ENCODE measurements around the gene TCTN3.
"Not testable (repeated sequence)": the region's sequence is repeated elsewhere in the genome, so short reads cannot be mapped to it uniquely, and the experiment has no call there.

Gene TCTN3

DNA sequence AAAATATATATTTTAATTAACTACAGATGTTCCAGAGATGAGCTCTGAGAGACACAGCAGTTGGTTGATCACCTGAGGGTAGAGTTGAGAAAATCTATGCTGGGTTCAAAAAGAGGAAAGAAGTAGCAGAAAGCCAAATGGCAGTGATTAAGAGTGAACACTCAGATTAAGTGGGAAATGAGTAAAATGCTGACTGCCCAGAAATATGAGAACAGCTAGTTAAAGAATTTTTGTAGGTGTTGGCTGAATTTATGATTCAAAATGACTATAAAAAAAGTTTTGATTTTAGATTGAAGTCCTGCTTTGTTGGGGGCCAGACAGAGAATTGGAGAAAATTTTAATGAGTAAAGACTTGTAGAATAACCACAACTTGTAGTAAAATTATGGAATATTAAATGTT is 9.8 kb downstream of the TCTN3 start:
- DNase-seq (ENCODE audit: extremely low read depth, low read depth), result no peak
- TF ChIP-seq, protein P1, sequence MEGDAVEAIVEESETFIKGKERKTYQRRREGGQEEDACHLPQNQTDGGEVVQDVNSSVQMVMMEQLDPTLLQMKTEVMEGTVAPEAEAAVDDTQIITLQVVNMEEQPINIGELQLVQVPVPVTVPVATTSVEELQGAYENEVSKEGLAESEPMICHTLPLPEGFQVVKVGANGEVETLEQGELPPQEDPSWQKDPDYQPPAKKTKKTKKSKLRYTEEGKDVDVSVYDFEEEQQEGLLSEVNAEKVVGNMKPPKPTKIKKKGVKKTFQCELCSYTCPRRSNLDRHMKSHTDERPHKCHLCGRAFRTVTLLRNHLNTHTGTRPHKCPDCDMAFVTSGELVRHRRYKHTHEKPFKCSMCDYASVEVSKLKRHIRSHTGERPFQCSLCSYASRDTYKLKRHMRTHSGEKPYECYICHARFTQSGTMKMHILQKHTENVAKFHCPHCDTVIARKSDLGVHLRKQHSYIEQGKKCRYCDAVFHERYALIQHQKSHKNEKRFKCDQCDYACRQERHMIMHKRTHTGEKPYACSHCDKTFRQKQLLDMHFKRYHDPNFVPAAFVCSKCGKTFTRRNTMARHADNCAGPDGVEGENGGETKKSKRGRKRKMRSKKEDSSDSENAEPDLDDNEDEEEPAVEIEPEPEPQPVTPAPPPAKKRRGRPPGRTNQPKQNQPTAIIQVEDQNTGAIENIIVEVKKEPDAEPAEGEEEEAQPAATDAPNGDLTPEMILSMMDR (IDR thresholded peaks at IDR 0.05; ENCODE audit: low read depth, low read length), result no peak

DNA sequence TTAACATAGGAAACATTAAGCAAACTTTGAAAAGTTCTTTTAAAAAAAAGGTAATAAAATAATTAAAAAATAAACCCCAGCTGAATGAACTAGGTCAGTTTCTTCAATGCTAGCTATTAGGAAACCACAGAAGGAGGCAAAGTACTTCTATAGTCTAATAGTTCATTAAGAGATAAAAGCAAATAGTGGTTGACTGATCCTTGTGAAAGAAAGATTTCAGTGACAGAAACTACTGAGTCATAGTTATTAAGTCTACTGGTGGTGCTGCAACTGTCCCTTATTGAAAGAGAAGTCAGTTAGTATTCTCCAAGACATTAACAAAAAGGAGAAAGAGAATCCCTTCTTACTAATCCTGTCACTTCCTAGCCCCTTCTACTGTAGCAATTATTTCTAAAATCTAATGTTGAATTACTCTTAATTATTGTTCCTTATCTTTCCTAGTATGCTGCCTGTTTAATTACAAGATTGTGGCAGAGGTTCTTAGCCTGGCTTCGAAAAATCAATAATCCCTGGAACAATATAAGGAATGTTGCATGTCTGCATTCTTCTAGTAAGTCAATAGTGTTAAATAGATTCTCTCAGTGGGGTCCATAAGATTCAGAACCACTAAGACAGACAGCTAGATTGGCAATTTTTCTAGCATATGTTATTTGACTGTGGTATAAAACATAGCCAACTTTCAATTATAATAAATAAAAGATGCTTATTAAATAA is 18.2 kb downstream of the TCTN3 start:
- DNase-seq (ENCODE audit: extremely low read depth, low read depth), result no peak
- TF ChIP-seq, protein P1 (IDR thresholded peaks at IDR 0.05; ENCODE audit: low read depth, low read length), result no peak

DNA sequence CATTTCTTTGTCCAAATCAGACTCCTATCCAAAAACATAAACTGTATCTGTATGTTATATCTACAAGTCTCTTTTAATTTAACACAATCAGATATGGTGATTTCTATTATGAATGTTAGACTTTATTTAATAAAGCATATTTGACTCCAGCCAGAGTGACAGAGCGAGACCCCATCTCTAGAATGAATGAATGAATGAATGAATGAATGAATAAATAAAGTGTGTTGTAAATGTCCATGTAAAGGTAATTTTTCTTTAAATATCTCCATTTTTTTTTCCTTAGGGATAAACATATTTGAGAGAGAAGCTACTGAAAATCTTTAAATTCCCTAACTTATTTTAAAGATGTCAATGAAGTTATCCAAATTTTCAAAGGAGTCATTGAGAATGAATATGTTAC is 19.1 kb downstream of the TCTN3 start:
- TF ChIP-seq, protein P1 (IDR thresholded peaks at IDR 0.05; ENCODE audit: low read depth, low read length), result no peak
- DNase-seq (ENCODE audit: extremely low read depth, low read depth), result no peak

DNA sequence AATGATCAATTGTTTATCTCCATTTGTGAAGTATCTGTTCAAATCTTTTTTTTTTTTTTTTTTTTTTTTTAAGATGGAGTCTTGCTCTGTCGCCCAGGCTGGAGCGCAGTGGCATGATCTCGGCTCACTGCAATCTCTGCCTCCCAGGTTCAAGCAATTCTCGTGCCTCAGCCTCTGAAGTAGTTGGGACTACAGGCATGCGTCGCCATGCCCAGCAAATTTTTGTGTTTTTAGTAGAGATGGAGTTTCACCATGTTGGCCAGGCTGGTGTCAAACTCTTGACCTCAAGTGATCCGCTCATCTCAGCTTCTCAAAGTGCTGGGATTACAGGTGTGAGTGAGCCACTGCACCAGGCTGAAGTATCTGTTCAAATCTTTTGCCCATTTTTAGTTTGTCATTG is 21.1 kb downstream of the TCTN3 start:
- DNase-seq (ENCODE audit: extremely low read depth, low read depth), result not testable (repeated sequence)

DNA sequence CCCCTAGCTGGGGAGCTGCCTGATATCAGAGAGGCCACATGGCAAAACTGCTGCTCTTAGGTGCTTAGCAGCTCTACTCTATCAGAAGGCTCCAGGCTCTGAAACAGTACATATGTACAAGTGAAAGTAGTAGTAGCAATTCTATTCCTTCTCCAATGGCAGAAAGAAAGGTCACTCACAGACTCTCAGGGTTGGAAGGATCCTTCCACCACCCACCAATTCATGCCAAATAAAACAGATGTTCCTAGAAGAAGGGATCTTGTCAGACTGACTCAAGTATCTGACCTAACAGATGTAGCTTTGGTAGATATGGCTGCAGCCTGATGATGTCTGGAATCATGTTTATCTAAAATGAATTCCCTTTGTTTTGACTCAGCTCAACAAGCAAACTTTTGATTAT is 29.2 kb downstream of the TCTN3 start:
- no peak for DNase-seq (ENCODE audit: extremely low read depth, low read depth)
- TF ChIP-seq, protein P1 (IDR thresholded peaks at IDR 0.05; ENCODE audit: low read depth, low read length), result no peak

DNA sequence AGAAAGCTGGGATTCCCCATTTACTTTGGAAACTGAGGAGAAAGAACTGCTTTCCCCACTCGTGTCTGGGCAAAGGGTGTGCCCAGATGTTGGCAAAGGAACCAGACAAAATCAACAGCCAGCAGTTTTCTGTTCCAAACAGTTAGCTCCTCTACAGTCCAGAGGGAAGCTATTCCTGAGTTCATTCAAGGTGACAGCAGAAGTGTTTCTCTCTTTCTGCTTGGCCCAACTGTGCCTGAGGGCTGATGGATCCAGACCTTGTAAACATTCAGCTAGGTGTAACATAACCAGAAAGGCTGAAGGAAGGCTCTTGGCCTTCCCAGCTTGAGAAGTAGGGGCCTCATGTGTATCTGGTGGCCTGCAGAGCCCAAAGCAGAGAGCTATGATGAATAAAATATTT is 30.2 kb downstream of the TCTN3 start:
- TF ChIP-seq, protein P1 (IDR thresholded peaks at IDR 0.05; ENCODE audit: low read depth, low read length), result no peak
- no peak for DNase-seq (ENCODE audit: extremely low read depth, low read depth)

DNA sequence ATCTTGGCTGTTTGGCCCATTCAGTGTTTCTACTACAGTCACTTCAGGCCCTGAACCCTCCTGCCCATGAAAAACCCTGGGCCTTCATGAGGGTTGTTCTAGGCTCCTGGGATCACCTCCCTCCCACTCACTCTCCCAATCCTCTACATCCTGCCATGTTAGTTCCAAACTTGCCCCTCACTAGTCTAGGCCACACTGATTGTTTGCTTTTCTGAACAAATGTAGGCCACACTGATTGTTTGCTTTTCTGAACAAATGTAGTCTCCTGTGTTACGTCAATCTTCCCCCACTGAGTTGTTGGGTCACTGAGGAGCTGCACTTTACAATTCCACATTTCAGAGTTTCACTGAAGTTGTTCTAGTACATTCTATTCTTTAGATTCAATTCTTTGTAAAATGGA is 31.9 kb downstream of the TCTN3 start:
- TF ChIP-seq, protein P1 (IDR thresholded peaks at IDR 0.05; ENCODE audit: low read depth, low read length), result no peak
- DNase-seq (ENCODE audit: extremely low read depth, low read depth), result no peak

DNA sequence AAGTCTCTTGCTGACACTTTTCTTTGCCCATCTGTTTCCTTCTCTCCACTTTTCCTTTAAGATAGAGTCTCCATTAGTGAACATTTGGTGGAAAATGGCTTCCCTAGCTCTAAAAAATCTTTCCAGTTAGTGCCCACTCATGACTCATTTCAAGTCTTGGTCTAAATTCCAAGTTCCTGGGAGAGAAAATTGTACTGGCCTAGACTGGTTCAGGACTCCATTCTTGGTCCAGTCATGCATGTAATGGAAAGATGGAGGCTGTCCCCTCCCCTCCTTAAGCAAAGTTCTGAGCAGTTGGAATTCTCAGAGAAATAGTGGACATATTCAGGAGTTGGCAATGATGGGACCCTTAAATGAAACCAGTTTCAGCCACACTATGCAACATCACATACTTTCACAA is 33.4 kb downstream of the TCTN3 start:
- TF ChIP-seq, protein P1 (IDR thresholded peaks at IDR 0.05; ENCODE audit: low read depth, low read length), result no peak
- DNase-seq (ENCODE audit: extremely low read depth, low read depth), result no peak
